ENCODE data around the gene EZR.
A peak's percentile ranks its signal among the peaks of the same experiment; 100 is the strongest.
"Not testable (repeated sequence)": the region's sequence is repeated elsewhere in the genome, so short reads cannot be mapped to it uniquely, and the experiment has no call there.

EZR gene

GRCh38 chr6:158797331-158798310 is 21.5 kb downstream of the EZR start:
- H3K9me3 ChIP-seq (ENCODE audit: control insufficient read depth in 1 of 2, low read length in 2 of 2) = no peaks in the 10 kb centered on the region
- no peaks in the 10 kb centered on the region for H3K36me3 ChIP-seq (ENCODE audit: control insufficient read depth in 1 of 2, insufficient read depth in 2 of 2, low read length in 2 of 2)
- H3K27ac ChIP-seq (ENCODE audit: low read depth, low read length) = peak overlapping the region; percentile 5
- peak overlapping the region in 1 of 2 donors; percentile 24 for H3K9ac ChIP-seq (ENCODE audit: low read depth in 1 of 2, low read length in 2 of 2)
- H3K4me1 ChIP-seq (ENCODE audit: control insufficient read depth in 1 of 2, insufficient read depth in 2 of 2, low read length in 2 of 2) = peaks cover 78 to 89% of the 10 kb centered on the region in 2 donors
- no peaks in the 10 kb centered on the region for H3K27me3 ChIP-seq (ENCODE audit: control insufficient read depth in 1 of 2, insufficient read depth in 2 of 2, low read length in 2 of 2)
- peak overlapping the region in 1 of 2 donors; percentile 6 for H3K4me3 ChIP-seq (ENCODE audit: low read depth in 1 of 2, low read length in 2 of 2)

GRCh38 chr6:158796353-158796752 is 22.8 kb downstream of the EZR start:
- Histone ChIP-seq H3K9me3 (ENCODE audit: control insufficient read depth in 1 of 2, low read length in 2 of 2) (no peaks in the 10 kb centered on the region), H3K4me1 (ENCODE audit: control insufficient read depth in 1 of 2, insufficient read depth in 2 of 2, low read length in 2 of 2) (peaks cover 74 to 83% of the 10 kb centered on the region in 2 donors), H3K27me3 (ENCODE audit: control insufficient read depth in 1 of 2, insufficient read depth in 2 of 2, low read length in 2 of 2) (no peaks in the 10 kb centered on the region), H3K4me3 (ENCODE audit: low read depth in 1 of 2, low read length in 2 of 2) (no peak overlapping the region), H3K9ac (ENCODE audit: low read depth in 1 of 2, low read length in 2 of 2) (no peak overlapping the region), H3K27ac (ENCODE audit: low read depth, low read length) (no peak overlapping the region), H3K36me3 (ENCODE audit: control insufficient read depth in 1 of 2, insufficient read depth in 2 of 2, low read length in 2 of 2) (no peaks in the 10 kb centered on the region)

GRCh38 chr6:158795516-158795915 is 23.7 kb downstream of the EZR start:
- Histone ChIP-seq H3K36me3 (ENCODE audit: control insufficient read depth in 1 of 2, insufficient read depth in 2 of 2, low read length in 2 of 2) (no peaks in the 10 kb centered on the region), H3K9ac (ENCODE audit: low read depth in 1 of 2, low read length in 2 of 2) (peak overlapping the region in 1 of 2 donors; percentile 20), H3K4me1 (ENCODE audit: control insufficient read depth in 1 of 2, insufficient read depth in 2 of 2, low read length in 2 of 2) (peaks cover 67 to 82% of the 10 kb centered on the region in 2 donors), H3K9me3 (ENCODE audit: control insufficient read depth in 1 of 2, low read length in 2 of 2) (no peaks in the 10 kb centered on the region), H3K27me3 (ENCODE audit: control insufficient read depth in 1 of 2, insufficient read depth in 2 of 2, low read length in 2 of 2) (no peaks in the 10 kb centered on the region), H3K4me3 (ENCODE audit: low read depth in 1 of 2, low read length in 2 of 2) (no peak overlapping the region), H3K27ac (ENCODE audit: low read depth, low read length) (no peak overlapping the region)

DNA sequence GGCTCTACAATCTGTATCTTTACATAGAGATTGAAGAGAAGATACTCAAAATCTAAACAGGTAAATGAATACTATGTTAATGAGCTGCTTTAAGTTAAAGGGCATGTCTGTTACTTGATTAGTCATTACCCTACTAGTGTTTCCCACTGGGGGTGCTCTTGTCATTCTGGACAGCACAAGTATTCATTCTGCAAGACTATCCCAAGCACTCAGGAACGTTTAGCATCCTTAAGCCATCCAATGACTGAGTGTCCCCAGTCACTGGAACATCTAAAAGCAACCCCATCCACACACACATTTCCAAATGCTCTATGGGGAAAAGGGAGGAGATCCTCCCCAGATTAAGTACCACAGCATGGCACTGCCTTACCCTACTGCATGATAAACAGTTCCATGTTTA is 25.7 kb downstream of the EZR start:
- no peak overlapping the region for H3K27ac ChIP-seq (ENCODE audit: low read depth, low read length)
- H3K4me1 ChIP-seq (ENCODE audit: control insufficient read depth in 1 of 2, insufficient read depth in 2 of 2, low read length in 2 of 2) = peaks cover 55 to 76% of the 10 kb centered on the region in 2 donors
- H3K9me3 ChIP-seq (ENCODE audit: control insufficient read depth in 1 of 2, low read length in 2 of 2) = no peaks in the 10 kb centered on the region
- H3K27me3 ChIP-seq (ENCODE audit: control insufficient read depth in 1 of 2, insufficient read depth in 2 of 2, low read length in 2 of 2) = no peaks in the 10 kb centered on the region
- no peak overlapping the region for H3K9ac ChIP-seq (ENCODE audit: low read depth in 1 of 2, low read length in 2 of 2)
- no peak overlapping the region for H3K4me3 ChIP-seq (ENCODE audit: low read depth in 1 of 2, low read length in 2 of 2)
- H3K36me3 ChIP-seq (ENCODE audit: control insufficient read depth in 1 of 2, insufficient read depth in 2 of 2, low read length in 2 of 2) = peaks cover 6 to 14% of the 10 kb centered on the region in 2 donors

DNA sequence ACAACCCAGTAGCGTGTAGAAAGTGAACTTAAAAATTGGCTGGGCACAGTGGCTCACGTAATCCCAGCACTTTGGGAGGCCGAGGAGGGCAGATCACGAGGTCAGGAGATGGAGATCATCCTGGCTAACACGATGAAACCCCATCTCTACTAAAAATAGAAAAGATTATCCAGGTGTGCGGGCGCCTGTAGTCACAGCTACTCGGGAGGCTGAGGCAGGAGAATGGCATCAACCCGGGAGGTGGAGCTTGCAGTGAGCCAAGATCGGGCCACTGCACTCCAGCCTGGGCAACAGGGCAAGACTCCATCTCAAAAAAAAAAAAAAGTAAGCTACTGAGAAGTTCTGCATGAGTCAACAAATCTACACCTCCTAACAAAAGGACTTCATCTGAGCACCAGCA is 26.7 kb downstream of the EZR start:
- H3K4me1 ChIP-seq (ENCODE audit: control insufficient read depth in 1 of 2, insufficient read depth in 2 of 2, low read length in 2 of 2) = peaks cover 55 to 74% of the 10 kb centered on the region in 2 donors
- not testable (repeated sequence) for H3K27me3 ChIP-seq (ENCODE audit: control insufficient read depth in 1 of 2, insufficient read depth in 2 of 2, low read length in 2 of 2); H3K4me3 ChIP-seq (ENCODE audit: low read depth in 1 of 2, low read length in 2 of 2); H3K27ac ChIP-seq (ENCODE audit: low read depth, low read length); H3K9me3 ChIP-seq (ENCODE audit: control insufficient read depth in 1 of 2, low read length in 2 of 2); H3K9ac ChIP-seq (ENCODE audit: low read depth in 1 of 2, low read length in 2 of 2)
- peaks cover 11 to 24% of the 10 kb centered on the region in 2 donors for H3K36me3 ChIP-seq (ENCODE audit: control insufficient read depth in 1 of 2, insufficient read depth in 2 of 2, low read length in 2 of 2)

GRCh38 chr6:158791274-158791855 is 27.8 kb downstream of the EZR start:
- Histone ChIP-seq H3K4me3 (ENCODE audit: low read depth in 1 of 2, low read length in 2 of 2) (no peak overlapping the region), H3K4me1 (ENCODE audit: control insufficient read depth in 1 of 2, insufficient read depth in 2 of 2, low read length in 2 of 2) (peaks cover 51 to 72% of the 10 kb centered on the region in 2 donors), H3K27ac (ENCODE audit: low read depth, low read length) (no peak overlapping the region), H3K36me3 (ENCODE audit: control insufficient read depth in 1 of 2, insufficient read depth in 2 of 2, low read length in 2 of 2) (peaks cover 13 to 34% of the 10 kb centered on the region in 2 donors), H3K9ac (ENCODE audit: low read depth in 1 of 2, low read length in 2 of 2) (no peak overlapping the region), H3K9me3 (ENCODE audit: control insufficient read depth in 1 of 2, low read length in 2 of 2) (no peaks in the 10 kb centered on the region), H3K27me3 (ENCODE audit: control insufficient read depth in 1 of 2, insufficient read depth in 2 of 2, low read length in 2 of 2) (no peaks in the 10 kb centered on the region)

DNA sequence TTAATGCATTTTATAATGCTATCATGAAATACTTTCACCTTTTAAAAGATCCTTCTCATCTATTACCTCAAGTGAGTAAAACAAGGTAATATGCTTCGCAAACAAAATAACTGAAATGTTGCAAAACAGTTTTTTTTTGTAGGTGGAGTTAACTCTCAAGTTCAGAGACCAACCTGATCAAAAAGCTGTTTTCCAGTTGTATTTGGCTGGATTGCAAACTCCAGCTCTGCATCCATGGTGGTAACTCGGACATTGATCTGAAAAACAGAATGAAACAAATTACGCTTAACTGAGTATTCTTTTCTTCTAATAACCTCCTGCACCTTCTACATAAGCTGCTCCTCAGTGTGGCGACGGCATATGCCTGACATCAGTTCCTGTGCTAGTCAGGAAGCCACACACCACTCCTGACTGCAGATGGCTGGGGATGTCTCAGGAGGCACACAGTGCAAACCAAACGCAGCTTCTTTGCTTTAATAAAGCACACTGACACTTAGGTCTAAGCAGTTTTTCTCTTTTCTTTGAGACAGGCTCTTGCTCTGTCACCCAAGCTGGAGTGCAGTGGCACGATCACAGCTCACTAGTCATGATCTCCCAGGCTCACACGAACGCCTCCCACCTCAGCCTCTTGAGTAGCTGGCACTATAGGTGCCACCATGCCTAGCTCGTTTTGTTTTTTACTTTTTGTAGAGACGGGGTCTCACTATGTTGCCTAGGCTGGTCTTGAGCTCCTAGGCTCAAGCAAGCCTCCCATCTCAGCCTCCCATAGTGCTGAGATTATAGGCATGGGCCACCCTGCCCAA is 29.9 kb downstream of the EZR start:
- H3K27ac ChIP-seq (ENCODE audit: low read depth, low read length) = no peak overlapping the region
- no peaks in the 10 kb centered on the region for H3K9me3 ChIP-seq (ENCODE audit: control insufficient read depth in 1 of 2, low read length in 2 of 2)
- peak overlapping the region in 1 of 2 donors; percentile 34 for H3K9ac ChIP-seq (ENCODE audit: low read depth in 1 of 2, low read length in 2 of 2)
- H3K36me3 ChIP-seq (ENCODE audit: control insufficient read depth in 1 of 2, insufficient read depth in 2 of 2, low read length in 2 of 2) = peaks cover 24 to 52% of the 10 kb centered on the region in 2 donors
- H3K4me1 ChIP-seq (ENCODE audit: control insufficient read depth in 1 of 2, insufficient read depth in 2 of 2, low read length in 2 of 2) = peaks cover 40 to 60% of the 10 kb centered on the region in 2 donors
- no peak overlapping the region for H3K4me3 ChIP-seq (ENCODE audit: low read depth in 1 of 2, low read length in 2 of 2)
- H3K27me3 ChIP-seq (ENCODE audit: control insufficient read depth in 1 of 2, insufficient read depth in 2 of 2, low read length in 2 of 2) = no peaks in the 10 kb centered on the region

DNA sequence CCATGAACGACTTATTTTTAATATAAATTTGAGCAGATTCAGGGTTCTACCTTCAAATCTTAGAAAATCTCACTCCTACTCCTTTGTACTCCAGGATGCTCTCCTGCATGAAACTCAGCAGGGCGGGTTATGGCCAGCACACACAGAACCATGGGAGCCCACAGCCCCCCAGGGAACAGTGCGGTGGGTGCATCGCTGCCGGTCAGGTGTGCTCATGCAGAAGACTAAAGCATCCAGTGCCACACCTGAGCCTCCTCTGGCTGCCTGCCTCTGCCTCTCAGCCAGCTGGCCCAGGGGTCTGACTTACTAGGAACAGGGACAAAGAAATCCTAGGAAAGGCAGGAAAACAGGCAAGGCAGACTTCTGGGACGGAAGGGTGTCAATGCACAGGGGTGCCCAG is 31.8 kb downstream of the EZR start:
- Histone ChIP-seq H3K4me3 (ENCODE audit: low read depth in 1 of 2, low read length in 2 of 2) (no peak overlapping the region), H3K9me3 (ENCODE audit: control insufficient read depth in 1 of 2, low read length in 2 of 2) (no peaks in the 10 kb centered on the region), H3K27me3 (ENCODE audit: control insufficient read depth in 1 of 2, insufficient read depth in 2 of 2, low read length in 2 of 2) (no peaks in the 10 kb centered on the region), H3K4me1 (ENCODE audit: control insufficient read depth in 1 of 2, insufficient read depth in 2 of 2, low read length in 2 of 2) (peaks cover 29 to 47% of the 10 kb centered on the region in 2 donors), H3K9ac (ENCODE audit: low read depth in 1 of 2, low read length in 2 of 2) (no peak overlapping the region), H3K36me3 (ENCODE audit: control insufficient read depth in 1 of 2, insufficient read depth in 2 of 2, low read length in 2 of 2) (peaks cover 43 to 71% of the 10 kb centered on the region in 2 donors), H3K27ac (ENCODE audit: low read depth, low read length) (no peak overlapping the region)

- H3K27me3 ChIP-seq (ENCODE audit: control insufficient read depth in 1 of 2, insufficient read depth in 2 of 2, low read length in 2 of 2) = no peaks in the 10 kb centered on the region
- H3K36me3 ChIP-seq (ENCODE audit: control insufficient read depth in 1 of 2, insufficient read depth in 2 of 2, low read length in 2 of 2) = peaks cover 46 to 77% of the 10 kb centered on the region in 2 donors
- no peak overlapping the region for H3K27ac ChIP-seq (ENCODE audit: low read depth, low read length)
- H3K4me3 ChIP-seq (ENCODE audit: low read depth in 1 of 2, low read length in 2 of 2) = no peak overlapping the region
- no peaks in the 10 kb centered on the region for H3K9me3 ChIP-seq (ENCODE audit: control insufficient read depth in 1 of 2, low read length in 2 of 2)
- H3K4me1 ChIP-seq (ENCODE audit: control insufficient read depth in 1 of 2, insufficient read depth in 2 of 2, low read length in 2 of 2) = peaks cover 32 to 47% of the 10 kb centered on the region in 2 donors
- no peak overlapping the region for H3K9ac ChIP-seq (ENCODE audit: low read depth in 1 of 2, low read length in 2 of 2)
Observed at GRCh38 chr6:158786645-158787304, 32.4 kb downstream of the EZR start.
